Jurkat, Clone E6-1 (cell line): ENCODE measurements around the gene DEFB124.
"Not testable (repeated sequence)": the region's sequence is repeated elsewhere in the genome, so short reads cannot be mapped to it uniquely, and the experiment has no call there.

Experiments
- DNase-seq: peaks from one replicate; pipeline ENCODE4 v3.0.0-alpha.2; 2011; ENCODE audit warnings: low read depth, low spot score
- H3K4me3 ChIP-seq: 2 replicates; pipeline ENCODE4 v1.5.1; 2011; ENCODE audit warnings: mild to moderate bottlenecking, low read length, control low read depth, moderate library complexity

Gene DEFB124

GRCh38 chr20:31494131-31494530 is 19.2 kb upstream of the DEFB124 start:
- no peak overlapping the region for H3K4me3 ChIP-seq
- DNase-seq: no peak

GRCh38 chr20:31490752-31491151 is 15.8 kb upstream of the DEFB124 start:
- no peak for DNase-seq
- no peak overlapping the region for H3K4me3 ChIP-seq

- H3K4me3 ChIP-seq: no peak overlapping the region
- DNase-seq: no peak
Observed at GRCh38 chr20:31489152-31489551, 14.2 kb upstream of the DEFB124 start.

- H3K4me3 ChIP-seq: no peak overlapping the region
- DNase-seq: no peak
Observed at GRCh38 chr20:31488115-31488514, 13.2 kb upstream of the DEFB124 start.

GRCh38 chr20:31485450-31486339 is 10.8 kb upstream of the DEFB124 start:
- no peak for DNase-seq
- no peak overlapping the region for H3K4me3 ChIP-seq

GRCh38 chr20:31484001-31484400 is 9.1 kb upstream of the DEFB124 start:
- H3K4me3 ChIP-seq: no peak overlapping the region
- no peak for DNase-seq

GRCh38 chr20:31476643-31477215 is 1.8 kb upstream of the DEFB124 start:
- no peak for DNase-seq
- H3K4me3 ChIP-seq: no peak overlapping the region

- DNase-seq: no peak
- no peak overlapping the region for H3K4me3 ChIP-seq
Observed at GRCh38 chr20:31476294-31476585, 1.3 kb upstream of the DEFB124 start.

- no peak overlapping the region for H3K4me3 ChIP-seq
- no peak for DNase-seq
Observed at GRCh38 chr20:31475472-31476293, 756 bp upstream of the DEFB124 start.

- no peak for DNase-seq
- no peak overlapping the region for H3K4me3 ChIP-seq
Observed at GRCh38 chr20:31474097-31474436, 860 bp downstream of the DEFB124 start.

- H3K4me3 ChIP-seq: no peak overlapping the region
- no peak for DNase-seq
Observed at GRCh38 chr20:31473331-31474096, 1.4 kb downstream of the DEFB124 start.

GRCh38 chr20:31472395-31473330 is 2.3 kb downstream of the DEFB124 start:
- no peak overlapping the region for H3K4me3 ChIP-seq
- DNase-seq: no peak

GRCh38 chr20:31470946-31471345 is 4.0 kb downstream of the DEFB124 start:
- DNase-seq, H3K4me3 ChIP-seq: not testable (repeated sequence)

- H3K4me3 ChIP-seq: no peak overlapping the region
- DNase-seq: no peak
Observed at GRCh38 chr20:31454361-31454760, 20.6 kb downstream of the DEFB124 start.

- no peak for DNase-seq
- H3K4me3 ChIP-seq: no peak overlapping the region
Observed at GRCh38 chr20:31452575-31452974, 22.4 kb downstream of the DEFB124 start.

GRCh38 chr20:31449511-31450414 is 25.2 kb downstream of the DEFB124 start:
- no peak overlapping the region for H3K4me3 ChIP-seq
- DNase-seq: no peak

GRCh38 chr20:31446084-31446819 is 28.7 kb downstream of the DEFB124 start:
- H3K4me3 ChIP-seq: no peak overlapping the region
- no peak for DNase-seq
